Astrocyte of the hippocampus (primary cell): ENCODE data around the gene LRRC8E.
A peak's percentile ranks its signal among the peaks of the same experiment; 100 is the strongest.

Experiments used
- DNase-seq: peaks from one replicate; pipeline ENCODE4 v3.0.0; 2011; ENCODE audit warnings: low read depth, low spot score

Gene LRRC8E

GRCh38 chr19:7918615-7919421 lies 30.5 kb downstream of the LRRC8E start:
- DNase-seq, result no peak

- DNase-seq, result peak; percentile 98
These were observed 31.6 kb downstream of the LRRC8E start, which contains the start of gene SNAPC2 for GRCh38 chr19:7919610-7920518. Gene SNAPC2 (plus strand): TSS chr19:7920338. CDS start chr19:7920367, 29 bp downstream.

GRCh38 chr19:7920519-7921301 lies 32.4 kb downstream of the LRRC8E start:
- DNase-seq, result peak; percentile 99

GRCh38 chr19:7921302-7921966 lies 33.1 kb downstream of the LRRC8E start:
- DNase-seq, result no peak

GRCh38 chr19:7921967-7922835 lies 33.9 kb downstream of the LRRC8E start:
- no peak for DNase-seq

- no peak for DNase-seq
These were observed 34.5 kb downstream of the LRRC8E start for GRCh38 chr19:7922836-7923195.

GRCh38 chr19:7923295-7924191 lies 35.2 kb downstream of the LRRC8E start:
- DNase-seq, result no peak

GRCh38 chr19:7924241-7924640 lies 35.9 kb downstream of the LRRC8E start:
- DNase-seq, result no peak

GRCh38 chr19:7924651-7925170 lies 36.4 kb downstream of the LRRC8E start:
- DNase-seq, result no peak

- peak; percentile 93 for DNase-seq
These were observed 37.0 kb downstream of the LRRC8E start for GRCh38 chr19:7925171-7925851.

- peak; percentile 83 for DNase-seq
These were observed 37.9 kb downstream of the LRRC8E start, which contains the start of gene CTXN1 for GRCh38 chr19:7926021-7926726. Gene CTXN1 (minus strand): TSS chr19:7926135. CDS start chr19:7925538, 597 bp downstream.

- DNase-seq, result no peak
These were observed 38.7 kb downstream of the LRRC8E start for GRCh38 chr19:7926727-7927604.

- no peak for DNase-seq
These were observed 39.5 kb downstream of the LRRC8E start for GRCh38 chr19:7927605-7928333.

GRCh38 chr19:7928334-7928706 lies 40.0 kb downstream of the LRRC8E start:
- DNase-seq, result no peak

GRCh38 chr19:7928741-7929701 lies 40.7 kb downstream of the LRRC8E start:
- DNase-seq, result peak; percentile 90
